Suppressor macrophage treated with lipopolysaccharide for 4 hours (primary cell): Measurements from ENCODE around the gene CD200.
"Not testable (repeated sequence)": the region's sequence is repeated elsewhere in the genome, so short reads cannot be mapped to it uniquely, and the experiment has no call there.

Experiments
- DNase-seq: peaks from one replicate; pipeline ENCODE4 v3.0.0-alpha.2; 2020

CD200 gene

GRCh38 chr3:112391648-112392047 lies 58.7 kb downstream of the CD200 start:
- DNase-seq, result peak; percentile 51

GRCh38 chr3:112392393-112393359 lies 59.7 kb downstream of the CD200 start:
- no peak for DNase-seq

GRCh38 chr3:112393360-112393728 lies 60.4 kb downstream of the CD200 start:
- DNase-seq, result no peak

DNA sequence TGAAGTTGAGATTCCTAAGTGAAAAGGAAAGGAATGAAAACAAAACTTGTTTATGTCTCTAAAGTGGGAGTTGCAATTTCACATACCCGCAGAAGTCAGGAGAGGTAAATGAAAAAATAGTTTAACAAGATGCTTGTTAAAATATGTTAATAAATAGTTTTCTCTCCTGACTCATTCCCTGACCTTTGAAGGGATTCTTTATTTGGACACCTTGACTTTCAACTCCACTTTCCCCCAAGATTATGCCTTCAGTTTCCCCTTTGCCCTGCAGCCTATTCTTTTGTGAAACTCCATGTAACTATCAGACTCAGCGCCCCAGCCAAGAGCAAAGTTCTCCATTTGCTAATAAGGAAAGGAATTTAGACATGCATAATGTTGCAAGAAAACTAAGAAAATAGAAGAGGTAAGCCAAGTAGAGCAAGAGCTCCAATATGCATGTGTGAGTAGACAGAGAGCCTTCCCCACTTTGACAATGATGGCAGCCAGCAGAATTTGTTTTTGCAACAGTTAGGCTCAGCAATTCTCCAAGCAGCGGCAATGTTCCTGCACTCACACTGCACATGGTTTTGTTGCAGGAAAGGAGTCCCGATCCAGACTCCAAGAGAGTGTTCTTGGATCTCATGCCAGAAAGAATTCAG lies 61.2 kb downstream of the CD200 start:
- DNase-seq, result no peak

GRCh38 chr3:112395181-112395895 lies 62.4 kb downstream of the CD200 start:
- no peak for DNase-seq

DNA sequence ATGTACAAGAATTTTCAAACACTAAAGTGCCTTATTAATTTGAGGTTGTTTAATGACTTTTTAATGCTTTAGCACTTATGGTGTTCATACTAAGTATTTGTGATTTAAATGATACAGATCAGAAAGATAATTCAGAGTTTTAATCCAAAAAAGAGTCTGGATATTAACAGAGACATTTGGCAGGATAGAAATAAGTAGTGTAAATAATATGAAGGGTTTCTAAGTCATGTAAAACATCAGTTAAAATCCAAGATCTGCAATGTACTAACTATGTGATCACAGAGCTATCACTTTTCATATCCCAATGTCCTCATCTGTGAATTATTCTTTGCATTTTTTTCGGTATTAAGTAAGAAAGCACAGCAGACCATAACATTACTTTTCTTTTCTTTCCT lies 62.9 kb downstream of the CD200 start:
- DNase-seq, result no peak

GRCh38 chr3:112397556-112397955 lies 64.6 kb downstream of the CD200 start:
- DNase-seq, result no peak

DNA sequence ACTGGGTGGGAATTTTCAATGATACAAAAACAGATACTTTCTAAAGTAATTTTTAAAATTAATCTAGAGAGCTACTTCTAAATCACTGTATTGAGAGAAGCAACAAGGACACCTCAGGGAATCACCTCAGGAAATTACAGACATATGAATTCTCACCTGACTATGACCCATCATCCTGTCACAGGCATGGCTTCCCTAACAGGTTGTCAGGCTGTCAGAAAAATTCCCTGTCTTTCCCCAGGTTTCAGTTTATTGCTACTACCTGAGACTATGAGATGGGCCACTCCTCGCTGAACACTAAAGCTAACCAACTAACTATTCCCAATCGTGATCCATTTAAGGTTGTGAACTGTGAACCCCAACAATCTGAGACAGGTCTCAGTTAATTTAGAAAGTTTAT lies 66.1 kb downstream of the CD200 start:
- no peak for DNase-seq

GRCh38 chr3:112399554-112399953 lies 66.6 kb downstream of the CD200 start:
- DNase-seq, result not testable (repeated sequence)

- not testable (repeated sequence) for DNase-seq
Observed at GRCh38 chr3:112400317-112400716, 67.4 kb downstream of the CD200 start.

- no peak for DNase-seq
Observed at GRCh38 chr3:112401617-112402016, 68.7 kb downstream of the CD200 start.

GRCh38 chr3:112403103-112403502 lies 70.1 kb downstream of the CD200 start:
- no peak for DNase-seq

GRCh38 chr3:112404924-112405549 lies 72.1 kb downstream of the CD200 start:
- DNase-seq, result not testable (repeated sequence)

DNA sequence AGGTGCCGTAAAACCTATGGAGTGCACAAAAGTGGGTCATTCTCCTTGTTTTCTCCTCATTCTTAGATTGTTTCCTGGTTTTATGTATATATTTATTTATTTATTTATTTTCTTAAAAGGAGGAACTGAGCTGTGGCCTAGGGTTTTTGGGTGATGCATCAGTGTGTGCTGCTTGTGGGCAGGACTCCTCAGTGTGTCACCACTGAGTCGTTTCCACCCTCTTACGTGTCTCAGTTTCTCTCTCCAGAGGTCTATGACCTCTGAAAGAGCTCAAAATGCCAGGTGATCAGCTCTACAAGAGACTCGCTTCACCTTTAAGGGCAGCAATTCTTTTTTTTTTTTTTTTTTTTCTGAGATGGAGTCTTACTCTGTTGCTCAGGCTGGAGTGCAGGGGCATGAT lies 72.9 kb downstream of the CD200 start:
- DNase-seq, result peak; percentile 45

- DNase-seq, result no peak
Observed at GRCh38 chr3:112407214-112407887, 74.4 kb downstream of the CD200 start.

GRCh38 chr3:112407888-112408702 lies 75.1 kb downstream of the CD200 start:
- no peak for DNase-seq

DNA sequence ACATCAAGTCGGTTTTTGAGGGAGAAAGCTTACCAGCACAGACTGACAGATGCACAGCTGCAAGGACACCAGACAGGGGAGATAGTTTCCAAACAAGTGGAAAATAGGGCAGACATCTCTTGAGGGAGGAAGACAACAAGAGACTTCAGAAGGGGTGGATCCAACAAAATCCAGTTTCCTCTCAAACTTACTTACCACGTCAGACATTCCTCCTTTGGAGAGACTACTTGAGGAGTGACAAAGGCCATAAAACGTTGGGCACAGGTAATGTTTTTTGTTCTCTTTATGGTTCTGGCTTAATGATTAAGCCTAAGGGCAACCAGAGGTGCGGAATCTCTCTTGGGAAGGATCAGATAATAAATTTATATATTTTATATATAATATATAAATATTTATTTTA lies 76.1 kb downstream of the CD200 start:
- DNase-seq, result no peak

DNA sequence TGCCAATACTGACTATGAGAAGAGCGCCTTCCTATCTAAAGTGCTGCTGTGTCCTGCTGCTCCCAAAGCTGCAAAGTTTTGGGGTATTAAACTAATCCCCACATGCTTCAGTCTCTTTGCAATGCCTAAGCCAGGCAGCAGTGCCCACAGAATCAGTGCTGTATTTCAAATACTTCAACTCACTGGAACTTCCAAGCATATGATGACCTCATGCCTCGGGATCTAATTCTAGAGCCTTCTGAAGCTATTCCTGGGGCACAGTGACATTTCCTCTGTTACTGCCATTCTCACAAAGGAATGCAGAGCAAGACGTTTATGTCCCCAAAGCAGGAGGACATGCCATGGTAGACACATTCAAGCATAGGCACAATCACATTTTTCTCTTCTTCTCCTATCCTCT lies 78.5 kb downstream of the CD200 start:
- no peak for DNase-seq
